ENCODE measurements around the gene SOX13.

GRCh38 chr1:204130981-204131892, 58.3 kb downstream of the SOX13 start:
- no peak for TF ChIP-seq CTCF (IDR thresholded peaks at IDR 0.05)
- TF ChIP-seq ZFX (IDR thresholded peaks at IDR 0.05; ENCODE audit: borderline replicate concordance) = no peak
